Measurements from ENCODE around the gene WDR18. TPM values are rescaled to one million over a fixed set of nuclear protein-coding genes. Genes with fewer than 3 reads are reported as not detected.

Gene WDR18
- total RNA-seq, 1 donor from 2014 or later: 38.6 TPM

DNA sequence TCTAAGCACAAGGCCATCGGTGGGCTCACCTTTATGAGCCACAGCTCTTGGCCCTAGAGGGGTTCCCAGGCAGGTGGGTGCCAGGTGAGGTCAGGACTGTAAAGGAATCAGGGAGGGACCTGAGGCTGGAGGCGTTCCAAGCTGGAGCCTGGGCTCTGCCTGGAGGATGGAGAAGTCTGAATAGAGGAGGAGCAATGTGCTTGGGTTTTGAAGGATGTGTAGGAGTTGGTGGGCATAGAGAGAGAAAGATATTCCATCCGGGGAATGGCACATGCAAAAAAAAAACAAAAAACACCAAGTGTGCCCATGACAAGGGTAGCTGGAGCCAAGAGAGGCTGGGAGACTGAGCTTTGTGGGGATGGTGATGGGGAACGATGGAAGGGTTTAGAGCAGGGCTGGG lies 18.5 kb downstream of the WDR18 start:
- Histone ChIP-seq H3K9me3 (ENCODE audit: low read depth) (no peaks in the 10 kb centered on the region), H3K4me1 (peaks cover 3% of the 10 kb centered on the region), H4K20me1 (ENCODE audit: low read depth) (no peaks in the 10 kb centered on the region), H2AFZ (replicated peaks) (no peak overlapping the region), H3F3A (ENCODE audit: low read depth) (peaks cover 6% of the 10 kb centered on the region), H3K4me3 (no peak overlapping the region), H3K27me3 (peaks cover 45% of the 10 kb centered on the region), H3K4me2 (no peak overlapping the region), H3K9ac (no peak overlapping the region), H3K79me2 (ENCODE audit: low read depth) (no peaks in the 10 kb centered on the region), H3K36me3 (no peaks in the 10 kb centered on the region), H3K27ac (no peak overlapping the region)
- H3K27ac Mint-ChIP-seq: peak overlapping the region; percentile 46
- TF ChIP-seq EZH2phosphoT487 (IDR thresholded peaks at IDR 0.05) (no peak), EZH2 (IDR thresholded peaks at IDR 0.05) (no peak)
- TF ChIP-seq, protein P1, sequence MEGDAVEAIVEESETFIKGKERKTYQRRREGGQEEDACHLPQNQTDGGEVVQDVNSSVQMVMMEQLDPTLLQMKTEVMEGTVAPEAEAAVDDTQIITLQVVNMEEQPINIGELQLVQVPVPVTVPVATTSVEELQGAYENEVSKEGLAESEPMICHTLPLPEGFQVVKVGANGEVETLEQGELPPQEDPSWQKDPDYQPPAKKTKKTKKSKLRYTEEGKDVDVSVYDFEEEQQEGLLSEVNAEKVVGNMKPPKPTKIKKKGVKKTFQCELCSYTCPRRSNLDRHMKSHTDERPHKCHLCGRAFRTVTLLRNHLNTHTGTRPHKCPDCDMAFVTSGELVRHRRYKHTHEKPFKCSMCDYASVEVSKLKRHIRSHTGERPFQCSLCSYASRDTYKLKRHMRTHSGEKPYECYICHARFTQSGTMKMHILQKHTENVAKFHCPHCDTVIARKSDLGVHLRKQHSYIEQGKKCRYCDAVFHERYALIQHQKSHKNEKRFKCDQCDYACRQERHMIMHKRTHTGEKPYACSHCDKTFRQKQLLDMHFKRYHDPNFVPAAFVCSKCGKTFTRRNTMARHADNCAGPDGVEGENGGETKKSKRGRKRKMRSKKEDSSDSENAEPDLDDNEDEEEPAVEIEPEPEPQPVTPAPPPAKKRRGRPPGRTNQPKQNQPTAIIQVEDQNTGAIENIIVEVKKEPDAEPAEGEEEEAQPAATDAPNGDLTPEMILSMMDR (IDR thresholded peaks at IDR 0.05): no peak
- H3K4me1 Mint-ChIP-seq: peaks cover 8% of the 10 kb centered on the region
- peaks cover 26% of the 10 kb centered on the region for H3K27me3 Mint-ChIP-seq (ENCODE audit: insufficient read depth, low read depth)
- H3K4me3 Mint-ChIP-seq: peak overlapping the region; percentile 56
- peaks cover 3% of the 10 kb centered on the region for H3K9me3 Mint-ChIP-seq
- H3K36me3 Mint-ChIP-seq: no peaks in the 10 kb centered on the region
- DNase-seq (ENCODE audit: low spot score): no peak

DNA sequence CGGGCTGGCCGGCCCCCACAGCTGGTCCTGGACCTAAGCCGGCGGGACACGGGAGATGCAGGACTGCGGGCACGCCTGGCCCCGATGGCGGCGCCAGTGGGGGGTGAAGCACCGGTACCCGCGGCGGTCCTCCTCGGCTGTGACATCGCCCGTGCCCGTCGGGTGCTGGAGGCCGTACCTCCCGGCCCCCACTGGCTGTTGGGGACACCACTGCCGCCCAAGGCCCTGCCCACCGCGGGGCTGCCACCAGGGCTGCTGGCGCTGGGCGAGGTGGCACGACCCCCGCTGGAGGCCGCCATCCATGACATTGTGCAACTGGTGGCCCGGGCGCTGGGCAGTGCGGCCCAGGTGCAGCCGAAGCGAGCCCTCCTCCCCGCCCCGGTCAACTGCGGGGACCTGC lies 19.1 kb downstream of the WDR18 start:
- no peaks in the 10 kb centered on the region for H3K36me3 ChIP-seq
- H3K27ac ChIP-seq: no peak overlapping the region
- no peaks in the 10 kb centered on the region for H4K20me1 ChIP-seq (ENCODE audit: low read depth)
- H3K4me3 ChIP-seq: no peak overlapping the region
- no peak overlapping the region for H3K4me3 Mint-ChIP-seq
- no peak overlapping the region for H3K27ac Mint-ChIP-seq
- H3K79me2 ChIP-seq (ENCODE audit: low read depth): no peaks in the 10 kb centered on the region
- H2AFZ ChIP-seq (replicated peaks): no peak overlapping the region
- H3K4me2 ChIP-seq: no peak overlapping the region
- H3K27me3 Mint-ChIP-seq (ENCODE audit: insufficient read depth, low read depth): peaks cover 19% of the 10 kb centered on the region
- TF ChIP-seq, protein P1 (IDR thresholded peaks at IDR 0.05): no peak
- peaks cover 8% of the 10 kb centered on the region for H3K4me1 Mint-ChIP-seq
- no peaks in the 10 kb centered on the region for H3K9me3 ChIP-seq (ENCODE audit: low read depth)
- H3F3A ChIP-seq (ENCODE audit: low read depth): peaks cover 6% of the 10 kb centered on the region
- peaks cover 3% of the 10 kb centered on the region for H3K4me1 ChIP-seq
- H3K9ac ChIP-seq: no peak overlapping the region
- no peaks in the 10 kb centered on the region for H3K36me3 Mint-ChIP-seq
- peaks cover 3% of the 10 kb centered on the region for H3K9me3 Mint-ChIP-seq
- DNase-seq (ENCODE audit: low spot score): no peak
- H3K27me3 ChIP-seq: peaks cover 38% of the 10 kb centered on the region

DNA sequence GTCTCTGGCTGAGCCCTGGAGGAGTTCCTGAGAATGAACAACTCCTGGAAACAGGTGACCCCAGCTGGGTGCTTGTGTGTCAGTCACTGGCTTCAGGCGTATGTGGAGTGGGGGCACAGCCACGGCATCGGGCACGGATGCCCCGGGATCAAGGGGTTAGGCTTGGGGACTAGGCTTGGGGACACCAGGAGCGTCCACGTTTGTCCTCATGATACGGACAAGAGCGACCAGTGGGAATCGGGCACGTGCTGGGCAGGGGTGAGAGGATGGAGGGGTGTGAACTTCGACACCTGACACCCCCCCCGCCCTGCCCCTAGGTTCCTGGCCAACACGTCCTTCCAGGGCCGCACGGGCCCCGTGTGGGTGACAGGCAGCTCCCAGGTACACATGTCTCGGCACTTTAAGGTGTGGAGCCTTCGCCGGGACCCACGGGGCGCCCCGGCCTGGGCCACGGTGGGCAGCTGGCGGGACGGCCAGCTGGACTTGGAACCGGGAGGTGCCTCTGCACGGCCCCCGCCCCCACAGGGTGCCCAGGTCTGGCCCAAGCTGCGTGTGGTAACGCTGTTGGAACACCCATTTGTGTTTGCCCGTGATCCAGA lies 20.2 kb downstream of the WDR18 start:
- no peak for DNase-seq (ENCODE audit: low spot score)
- no peak overlapping the region for H3K4me3 Mint-ChIP-seq
- no peak overlapping the region for H3K27ac Mint-ChIP-seq

More for the DNA sequence above, 20.2 kb downstream of the WDR18 start:
- Histone ChIP-seq H3K36me3 (no peaks in the 10 kb centered on the region), H3K27me3 (peaks cover 28% of the 10 kb centered on the region), H3K4me3 (no peak overlapping the region), H3K27ac (no peak overlapping the region), H3K79me2 (ENCODE audit: low read depth) (no peaks in the 10 kb centered on the region), H4K20me1 (ENCODE audit: low read depth) (no peaks in the 10 kb centered on the region), H3K4me1 (peaks cover 3% of the 10 kb centered on the region), H2AFZ (replicated peaks) (no peak overlapping the region), H3K9me3 (ENCODE audit: low read depth) (no peaks in the 10 kb centered on the region), H3K4me2 (no peak overlapping the region), H3F3A (ENCODE audit: low read depth) (peaks cover 6% of the 10 kb centered on the region), H3K9ac (no peak overlapping the region)
- TF ChIP-seq EZH2 (IDR thresholded peaks at IDR 0.05) (no peak), EZH2phosphoT487 (IDR thresholded peaks at IDR 0.05) (no peak)
- TF ChIP-seq, protein P1 (IDR thresholded peaks at IDR 0.05): no peak
- Mint-ChIP-seq H3K36me3 (no peaks in the 10 kb centered on the region), H3K9me3 (no peaks in the 10 kb centered on the region), H3K4me1 (peaks cover 3% of the 10 kb centered on the region), H3K27me3 (ENCODE audit: insufficient read depth, low read depth) (peaks cover 12% of the 10 kb centered on the region)

Measured in neural progenitor cell (in vitro differentiated cells).